SK-N-SH (cell line): ENCODE results near the gene CCNG1.

Experiments
- CHD2 ChIP-seq: fragments of 150-350 bp; IDR thresholded peaks from 2 replicates; pipeline ENCODE4 v1.6.1; 2018; ENCODE audit warnings: low read length; ENCODE audit not compliant: partially characterized antibody
- EZH2phosphoT487 ChIP-seq: fragments of 200-600 bp; sonication (generic); IDR thresholded peaks from 2 replicates; pipeline ENCODE4 v1.6.1; 2017; ENCODE audit warnings: low read depth, mixed run types, mild to moderate bottlenecking, antibody characterized with exemption, moderate library complexity, borderline replicate concordance
- GABPA ChIP-seq: IDR thresholded peaks from 2 replicates; pipeline ENCODE4 v1.4.0; 2012; ENCODE audit warnings: low read depth, mild to moderate bottlenecking
- GATA2 ChIP-seq: sonication (generic); formaldehyde crosslinking; IDR thresholded peaks from 2 replicates; pipeline ENCODE4 v1.5.0; 2020; ENCODE audit warnings: mild to moderate bottlenecking, missing genetic modification reagents
- NFIC ChIP-seq: IDR thresholded peaks from 2 replicates; pipeline ENCODE4 v1.4.0; 2012; ENCODE audit warnings: borderline replicate concordance
- NRF1 ChIP-seq: IDR thresholded peaks from 2 replicates; pipeline ENCODE4 v1.6.1; 2012; ENCODE audit warnings: low read depth, mild to moderate bottlenecking, low read length
- REST ChIP-seq: IDR thresholded peaks from 2 replicates; pipeline ENCODE4 v1.6.1; 2012; ENCODE audit warnings: mild to moderate bottlenecking, low read depth, low read length, moderate library complexity
- SMC3 ChIP-seq: IDR thresholded peaks from 2 replicates; pipeline ENCODE4 v1.6.1; 2012; ENCODE audit warnings: low read depth, low read length, improper control_type of control experiment
- USF2 ChIP-seq: fragments of 150-350 bp; IDR thresholded peaks from 2 replicates; pipeline ENCODE4 v1.6.1; 2017; ENCODE audit warnings: antibody characterized with exemption, low read length, low read depth, borderline replicate concordance
- YY1 ChIP-seq: IDR thresholded peaks from 2 replicates; pipeline ENCODE4 v1.4.0; 2012; ENCODE audit warnings: low read depth, mild to moderate bottlenecking
- ZBTB33 ChIP-seq: IDR thresholded peaks from 2 replicates; pipeline ENCODE4 v1.4.0; 2012; ENCODE audit warnings: low read depth, borderline replicate concordance
- TF ChIP-seq, protein P1 (sequence below): fragments of 200-600 bp; sonication (generic); IDR thresholded peaks from 2 replicates; pipeline ENCODE4 v1.6.1; 2017; ENCODE audit warnings: antibody characterized with exemption, mild to moderate bottlenecking, moderate library complexity

DNA sequence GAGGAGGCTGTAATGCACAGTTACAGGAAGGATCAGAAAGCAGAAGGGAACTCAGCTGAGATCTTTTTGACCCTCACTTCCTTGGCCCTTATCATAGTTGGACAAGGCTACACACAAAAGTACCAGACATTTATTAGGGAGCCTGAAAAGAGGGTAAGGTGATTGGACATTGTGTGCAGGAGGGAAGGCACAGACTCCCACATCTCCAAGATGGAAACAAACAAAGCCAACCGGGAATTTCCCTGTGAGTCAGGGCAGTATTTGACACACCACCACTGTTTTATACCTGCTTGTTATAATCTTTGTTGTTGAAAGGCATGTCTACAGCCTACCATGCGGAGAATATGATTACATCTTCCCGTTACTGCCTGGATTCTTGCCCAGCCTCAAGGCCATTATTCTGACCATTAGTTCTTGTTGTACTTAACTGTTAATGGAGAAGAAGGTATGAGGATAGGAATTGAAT, 3.0 kb upstream of the CCNG1 start:
- TF ChIP-seq, protein P1, sequence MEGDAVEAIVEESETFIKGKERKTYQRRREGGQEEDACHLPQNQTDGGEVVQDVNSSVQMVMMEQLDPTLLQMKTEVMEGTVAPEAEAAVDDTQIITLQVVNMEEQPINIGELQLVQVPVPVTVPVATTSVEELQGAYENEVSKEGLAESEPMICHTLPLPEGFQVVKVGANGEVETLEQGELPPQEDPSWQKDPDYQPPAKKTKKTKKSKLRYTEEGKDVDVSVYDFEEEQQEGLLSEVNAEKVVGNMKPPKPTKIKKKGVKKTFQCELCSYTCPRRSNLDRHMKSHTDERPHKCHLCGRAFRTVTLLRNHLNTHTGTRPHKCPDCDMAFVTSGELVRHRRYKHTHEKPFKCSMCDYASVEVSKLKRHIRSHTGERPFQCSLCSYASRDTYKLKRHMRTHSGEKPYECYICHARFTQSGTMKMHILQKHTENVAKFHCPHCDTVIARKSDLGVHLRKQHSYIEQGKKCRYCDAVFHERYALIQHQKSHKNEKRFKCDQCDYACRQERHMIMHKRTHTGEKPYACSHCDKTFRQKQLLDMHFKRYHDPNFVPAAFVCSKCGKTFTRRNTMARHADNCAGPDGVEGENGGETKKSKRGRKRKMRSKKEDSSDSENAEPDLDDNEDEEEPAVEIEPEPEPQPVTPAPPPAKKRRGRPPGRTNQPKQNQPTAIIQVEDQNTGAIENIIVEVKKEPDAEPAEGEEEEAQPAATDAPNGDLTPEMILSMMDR = no peak
- no peak for TF ChIP-seq NFIC
- TF ChIP-seq REST = no peak
- TF ChIP-seq USF2 = no peak
- TF ChIP-seq ZBTB33 = no peak
- no peak for TF ChIP-seq NRF1
- TF ChIP-seq SMC3 = no peak
- no peak for TF ChIP-seq EZH2phosphoT487
- peak; percentile 22; the same call in 1 of the 2 replicates for TF ChIP-seq GATA2 (CRISPR knock-in tag)
- TF ChIP-seq CHD2 = no peak
- TF ChIP-seq GABPA = no peak
- no peak for TF ChIP-seq YY1
